Measurements from ENCODE around the gene NFIC.

GRCh38 chr19:3497757-3498520 is 131.6 kb downstream of the NFIC start:
- TF ChIP-seq USF2 (IDR thresholded peaks at IDR 0.05; ENCODE audit: low read depth, low read length) (no peak), MAFK (IDR thresholded peaks at IDR 0.05; ENCODE audit: low read depth, low read length) (no peak), CEBPB (IDR thresholded peaks at IDR 0.05; ENCODE audit: low read depth, low read length) (no peak), SMC3 (IDR thresholded peaks at IDR 0.05; ENCODE audit: low read depth, low read length) (no peak), MXI1 (IDR thresholded peaks at IDR 0.05; ENCODE audit: borderline replicate concordance, low read depth, low read length) (no peak), POLR2A (IDR thresholded peaks at IDR 0.05; ENCODE audit: low read depth, low read length) (no peak), MAZ (IDR thresholded peaks at IDR 0.05; ENCODE audit: borderline replicate concordance, low read depth, low read length) (no peak), RFX5 (IDR thresholded peaks at IDR 0.05; ENCODE audit: low read depth, low read length) (no peak), RCOR1 (IDR thresholded peaks at IDR 0.05; ENCODE audit: insufficient replicate concordance, low read length) (no peak), BHLHE40 (IDR thresholded peaks at IDR 0.05; ENCODE audit: low read depth, low read length) (no peak), RAD21 (IDR thresholded peaks at IDR 0.05; ENCODE audit: low read length) (no peak)
- TF ChIP-seq, protein P1, sequence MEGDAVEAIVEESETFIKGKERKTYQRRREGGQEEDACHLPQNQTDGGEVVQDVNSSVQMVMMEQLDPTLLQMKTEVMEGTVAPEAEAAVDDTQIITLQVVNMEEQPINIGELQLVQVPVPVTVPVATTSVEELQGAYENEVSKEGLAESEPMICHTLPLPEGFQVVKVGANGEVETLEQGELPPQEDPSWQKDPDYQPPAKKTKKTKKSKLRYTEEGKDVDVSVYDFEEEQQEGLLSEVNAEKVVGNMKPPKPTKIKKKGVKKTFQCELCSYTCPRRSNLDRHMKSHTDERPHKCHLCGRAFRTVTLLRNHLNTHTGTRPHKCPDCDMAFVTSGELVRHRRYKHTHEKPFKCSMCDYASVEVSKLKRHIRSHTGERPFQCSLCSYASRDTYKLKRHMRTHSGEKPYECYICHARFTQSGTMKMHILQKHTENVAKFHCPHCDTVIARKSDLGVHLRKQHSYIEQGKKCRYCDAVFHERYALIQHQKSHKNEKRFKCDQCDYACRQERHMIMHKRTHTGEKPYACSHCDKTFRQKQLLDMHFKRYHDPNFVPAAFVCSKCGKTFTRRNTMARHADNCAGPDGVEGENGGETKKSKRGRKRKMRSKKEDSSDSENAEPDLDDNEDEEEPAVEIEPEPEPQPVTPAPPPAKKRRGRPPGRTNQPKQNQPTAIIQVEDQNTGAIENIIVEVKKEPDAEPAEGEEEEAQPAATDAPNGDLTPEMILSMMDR (conservative IDR thresholded peaks at IDR 0.05; ENCODE audit: low read depth, low read length): no peak
- TF ChIP-seq, protein P2, sequence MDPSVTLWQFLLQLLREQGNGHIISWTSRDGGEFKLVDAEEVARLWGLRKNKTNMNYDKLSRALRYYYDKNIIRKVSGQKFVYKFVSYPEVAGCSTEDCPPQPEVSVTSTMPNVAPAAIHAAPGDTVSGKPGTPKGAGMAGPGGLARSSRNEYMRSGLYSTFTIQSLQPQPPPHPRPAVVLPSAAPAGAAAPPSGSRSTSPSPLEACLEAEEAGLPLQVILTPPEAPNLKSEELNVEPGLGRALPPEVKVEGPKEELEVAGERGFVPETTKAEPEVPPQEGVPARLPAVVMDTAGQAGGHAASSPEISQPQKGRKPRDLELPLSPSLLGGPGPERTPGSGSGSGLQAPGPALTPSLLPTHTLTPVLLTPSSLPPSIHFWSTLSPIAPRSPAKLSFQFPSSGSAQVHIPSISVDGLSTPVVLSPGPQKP (IDR thresholded peaks at IDR 0.05; ENCODE audit: borderline replicate concordance, low read depth, low read length): no peak
